Heart left ventricle (tissue), 13 donors: ENCODE results near the gene MAGI1.

Source experiments
- POLR2A ChIP-seq, 2 donors: fragments of 450-650 bp; IDR thresholded peaks; one replicate each; pipeline ENCODE4 v1.6.1; 2017; ENCODE audit warnings: antibody characterized with exemption in 2 of 2, mild to moderate bottlenecking in 2 of 2, moderate library complexity in 2 of 2
- TF ChIP-seq, protein P1 (sequence below), 12 donors: fragments of 200-600 bp; sonication (generic) in 4 of 12; IDR thresholded peaks; one replicate each; pipeline versions ENCODE4 v1.5.0 to v1.8.0; 2018 to 2022; ENCODE audit warnings: antibody characterized with exemption in 12 of 12, mild to moderate bottlenecking in 5 of 12
- donor health status: ischemic (EF 13 %, LVEDD 7.1; RV severe dilation, severe dysfunction).
- donor health status: DM: no; HTN: yes; CAD: no.
- donor health status: DM: no; HTN: no; CAD: no.
- donor health status: ischemic (EF 25% LVEDD 6.9; RV normal size, moderate dysfunction).
- donor health status: ischemic (EF 25% LVEDD 5.7; RV mildly dilated, moderate dysfunction).
- donor health status: ischemic (EF 35%, LVEDD 5.7; RV mildly dilated, moderate dysfunction).
- donor health status: nonischemic (EF 11% LVEDD 7.7; RV severe dilation, severe dysfunction).
- donor health status: DM: yes; HTN: yes; CAD: no.
- donor health status: PGD.
- donor health status: ischemic (EF 29% LVEDD 5.4; RV normal size, mild dysfunction).
- donor health status: nonischemic (EF 23%, LVEDD 6.1; RV moderate dilation, normal function).

DNA sequence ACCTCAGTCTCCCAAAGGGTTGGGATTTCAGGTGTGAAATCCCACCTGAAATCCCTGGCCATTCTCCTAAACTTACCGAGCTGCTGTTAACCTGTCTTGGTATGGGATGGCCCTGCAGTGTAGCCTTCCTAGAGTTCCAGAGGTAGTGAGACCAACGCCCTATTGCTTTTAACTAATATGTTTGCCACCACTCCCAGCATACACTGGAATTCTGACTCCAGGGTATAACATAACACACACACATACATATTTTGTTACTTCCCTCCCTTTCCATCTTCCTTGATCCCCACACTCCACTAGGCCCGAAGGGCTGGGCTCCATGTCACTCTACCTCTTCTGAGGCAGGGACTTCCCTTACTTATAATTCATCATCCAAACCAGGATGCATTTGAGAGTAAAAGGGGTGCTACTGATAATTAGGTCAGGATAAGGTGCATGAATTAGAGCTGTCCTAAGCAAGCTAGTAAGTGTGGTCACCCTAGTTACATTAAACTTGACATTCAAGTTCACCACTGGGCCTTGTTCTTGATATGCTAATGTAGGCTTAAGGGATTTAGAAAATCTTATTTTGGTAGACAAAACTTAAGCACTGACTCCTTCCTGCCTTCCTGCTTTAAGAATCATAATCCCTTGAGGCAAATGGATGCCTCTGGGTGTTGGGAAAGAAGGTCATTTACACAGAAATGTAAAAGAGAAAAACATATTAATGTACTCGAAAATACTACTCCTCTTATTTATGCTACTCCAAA is 317.6 kb downstream of the MAGI1 start:
- TF ChIP-seq, protein P1, sequence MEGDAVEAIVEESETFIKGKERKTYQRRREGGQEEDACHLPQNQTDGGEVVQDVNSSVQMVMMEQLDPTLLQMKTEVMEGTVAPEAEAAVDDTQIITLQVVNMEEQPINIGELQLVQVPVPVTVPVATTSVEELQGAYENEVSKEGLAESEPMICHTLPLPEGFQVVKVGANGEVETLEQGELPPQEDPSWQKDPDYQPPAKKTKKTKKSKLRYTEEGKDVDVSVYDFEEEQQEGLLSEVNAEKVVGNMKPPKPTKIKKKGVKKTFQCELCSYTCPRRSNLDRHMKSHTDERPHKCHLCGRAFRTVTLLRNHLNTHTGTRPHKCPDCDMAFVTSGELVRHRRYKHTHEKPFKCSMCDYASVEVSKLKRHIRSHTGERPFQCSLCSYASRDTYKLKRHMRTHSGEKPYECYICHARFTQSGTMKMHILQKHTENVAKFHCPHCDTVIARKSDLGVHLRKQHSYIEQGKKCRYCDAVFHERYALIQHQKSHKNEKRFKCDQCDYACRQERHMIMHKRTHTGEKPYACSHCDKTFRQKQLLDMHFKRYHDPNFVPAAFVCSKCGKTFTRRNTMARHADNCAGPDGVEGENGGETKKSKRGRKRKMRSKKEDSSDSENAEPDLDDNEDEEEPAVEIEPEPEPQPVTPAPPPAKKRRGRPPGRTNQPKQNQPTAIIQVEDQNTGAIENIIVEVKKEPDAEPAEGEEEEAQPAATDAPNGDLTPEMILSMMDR (IDR thresholded peaks at IDR 0.05) = no peak
- TF ChIP-seq POLR2A (IDR thresholded peaks at IDR 0.05) = no peak
